ENCODE data around the gene ACP7.
"Not testable (repeated sequence)": the region's sequence is repeated elsewhere in the genome, so short reads cannot be mapped to it uniquely, and the experiment has no call there.

The ACP7 gene

GRCh38 chr19:39113199-39113598 is 29.0 kb downstream of the ACP7 start:
- H3K79me2 ChIP-seq (ENCODE audit: control insufficient read depth, low read length) = no peaks in the 10 kb centered on the region
- no peaks in the 10 kb centered on the region for H3K9me3 ChIP-seq (ENCODE audit: control insufficient read depth, insufficient read depth, low read length)
- no peaks in the 10 kb centered on the region for H3K9me2 ChIP-seq (replicated peaks; ENCODE audit: control insufficient read depth, low read length)
- no peaks in the 10 kb centered on the region for H3K36me3 ChIP-seq (ENCODE audit: control insufficient read depth, low read length)
- H3F3A ChIP-seq (ENCODE audit: control insufficient read depth, insufficient read depth) = no peaks in the 10 kb centered on the region
- H4K20me1 ChIP-seq (ENCODE audit: control insufficient read depth, insufficient read depth, low read depth, low read length) = no peaks in the 10 kb centered on the region
- no peak overlapping the region for H3K27ac ChIP-seq (ENCODE audit: low read depth, low read length)
- H3K27me3 ChIP-seq (ENCODE audit: control insufficient read depth, low read length) = 0 out of 2 replicates have a peak, but pooled peaks cover 4% of the 10 kb centered on the region
- no peaks in the 10 kb centered on the region for H3K4me1 ChIP-seq (ENCODE audit: control insufficient read depth, low read length)
- no peak overlapping the region for H3K4me3 ChIP-seq (ENCODE audit: low read length)
- no peak overlapping the region for H3K4me2 ChIP-seq (ENCODE audit: low read length)
- TF ChIP-seq EZH2phosphoT487 (IDR thresholded peaks at IDR 0.05; ENCODE audit: borderline replicate concordance, low read length) = no peak
- no peak for TF ChIP-seq CTCF (IDR thresholded peaks at IDR 0.05; ENCODE audit: low read depth, low read length, poor library complexity, severe bottlenecking)

DNA sequence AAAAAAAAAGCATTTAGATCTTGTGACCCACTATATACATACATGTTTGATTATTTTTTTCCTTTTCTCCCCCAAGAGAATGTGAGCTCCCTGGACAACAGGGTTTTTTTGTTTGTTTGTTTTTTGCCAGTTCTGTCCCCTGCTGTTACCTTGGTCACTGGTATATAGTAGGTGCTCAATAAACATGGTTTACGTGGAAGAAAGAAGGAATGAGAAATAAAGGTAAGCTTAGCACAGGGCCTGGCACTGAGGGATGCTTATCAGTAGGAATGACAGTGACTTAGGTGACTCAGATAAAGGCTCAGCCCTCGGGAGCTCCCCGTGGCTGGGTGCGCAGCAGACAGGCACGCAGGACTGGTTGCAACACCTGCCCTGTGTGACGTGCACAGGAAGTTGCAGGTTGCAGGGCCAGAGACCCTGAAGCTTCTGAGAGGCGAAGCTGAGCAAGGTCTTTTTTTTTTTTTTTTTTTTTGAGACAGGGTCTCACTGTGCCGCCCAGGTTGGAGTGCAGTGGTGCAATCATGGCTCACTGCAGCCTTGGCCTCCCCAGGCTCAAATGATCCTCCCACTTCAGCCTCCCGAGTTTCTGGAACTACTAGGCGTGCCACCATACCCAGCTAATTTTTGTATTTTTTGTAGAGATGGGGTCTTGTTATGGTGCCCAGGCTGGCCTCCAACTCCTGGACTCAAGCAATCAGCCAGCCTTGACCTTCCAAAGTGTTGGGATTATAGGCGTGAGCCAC is 31.1 kb downstream of the ACP7 start:
- Histone ChIP-seq H3K9me2 (replicated peaks; ENCODE audit: control insufficient read depth, low read length) (no peaks in the 10 kb centered on the region), H3K4me1 (ENCODE audit: control insufficient read depth, low read length) (no peaks in the 10 kb centered on the region), H3K4me2 (ENCODE audit: low read length) (no peak overlapping the region), H3K27ac (ENCODE audit: low read depth, low read length) (no peak overlapping the region), H4K20me1 (ENCODE audit: control insufficient read depth, insufficient read depth, low read depth, low read length) (no peaks in the 10 kb centered on the region), H3K27me3 (ENCODE audit: control insufficient read depth, low read length) (0 out of 2 replicates have a peak, but pooled peaks cover 4% of the 10 kb centered on the region), H3K36me3 (ENCODE audit: control insufficient read depth, low read length) (no peaks in the 10 kb centered on the region), H3K79me2 (ENCODE audit: control insufficient read depth, low read length) (no peaks in the 10 kb centered on the region), H3F3A (ENCODE audit: control insufficient read depth, insufficient read depth) (no peaks in the 10 kb centered on the region), H3K9me3 (ENCODE audit: control insufficient read depth, insufficient read depth, low read length) (no peaks in the 10 kb centered on the region), H3K4me3 (ENCODE audit: low read length) (no peak overlapping the region)
- TF ChIP-seq CTCF (IDR thresholded peaks at IDR 0.05; ENCODE audit: low read depth, low read length, poor library complexity, severe bottlenecking) (no peak), EZH2phosphoT487 (IDR thresholded peaks at IDR 0.05; ENCODE audit: borderline replicate concordance, low read length) (no peak)

- not testable (repeated sequence) for H3K4me2 ChIP-seq (ENCODE audit: low read length); H3K9me3 ChIP-seq (ENCODE audit: control insufficient read depth, insufficient read depth, low read length); H3K4me1 ChIP-seq (ENCODE audit: control insufficient read depth, low read length); H3K79me2 ChIP-seq (ENCODE audit: control insufficient read depth, low read length); H3K27me3 ChIP-seq (ENCODE audit: control insufficient read depth, low read length); H3K36me3 ChIP-seq (ENCODE audit: control insufficient read depth, low read length); H3F3A ChIP-seq (ENCODE audit: control insufficient read depth, insufficient read depth); H3K27ac ChIP-seq (ENCODE audit: low read depth, low read length); H3K9me2 ChIP-seq (replicated peaks; ENCODE audit: control insufficient read depth, low read length); H3K4me3 ChIP-seq (ENCODE audit: low read length); H4K20me1 ChIP-seq (ENCODE audit: control insufficient read depth, insufficient read depth, low read depth, low read length)
These were observed 32.9 kb downstream of the ACP7 start for GRCh38 chr19:39117023-39117422.

DNA sequence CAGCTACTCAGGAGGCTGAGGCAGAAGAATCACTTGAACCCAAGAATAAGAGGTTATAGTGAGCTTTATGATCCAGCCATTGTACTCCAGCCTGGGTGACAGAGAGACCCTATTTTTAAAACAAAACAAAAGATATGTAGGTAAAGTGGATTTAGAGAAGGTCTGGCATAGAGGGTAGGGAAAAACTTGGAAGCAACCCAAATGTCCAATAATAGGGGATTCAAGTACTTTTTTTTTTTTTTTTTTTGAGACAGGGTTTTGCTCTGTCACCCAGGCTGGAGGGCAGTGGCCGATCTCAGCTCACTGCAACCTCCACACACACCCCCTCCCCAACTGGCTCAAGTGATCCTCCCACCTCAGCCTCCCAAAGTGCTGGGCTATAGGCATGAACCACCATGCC is 35.7 kb downstream of the ACP7 start:
- no peak overlapping the region for H3K27ac ChIP-seq (ENCODE audit: low read depth, low read length)
- no peak for TF ChIP-seq CTCF (IDR thresholded peaks at IDR 0.05; ENCODE audit: low read depth, low read length, poor library complexity, severe bottlenecking)
- no peak for TF ChIP-seq EZH2phosphoT487 (IDR thresholded peaks at IDR 0.05; ENCODE audit: borderline replicate concordance, low read length)

More for the DNA sequence above, 35.7 kb downstream of the ACP7 start:
- H3K4me2 ChIP-seq (ENCODE audit: low read length) = no peak overlapping the region
- no peaks in the 10 kb centered on the region for H3K36me3 ChIP-seq (ENCODE audit: control insufficient read depth, low read length)
- H3F3A ChIP-seq (ENCODE audit: control insufficient read depth, insufficient read depth) = no peaks in the 10 kb centered on the region
- peaks cover 4% of the 10 kb centered on the region for H3K27me3 ChIP-seq (ENCODE audit: control insufficient read depth, low read length)
- H3K79me2 ChIP-seq (ENCODE audit: control insufficient read depth, low read length) = no peaks in the 10 kb centered on the region
- no peak overlapping the region for H3K4me3 ChIP-seq (ENCODE audit: low read length)
- H3K4me1 ChIP-seq (ENCODE audit: control insufficient read depth, low read length) = no peaks in the 10 kb centered on the region
- H3K9me2 ChIP-seq (replicated peaks; ENCODE audit: control insufficient read depth, low read length) = no peaks in the 10 kb centered on the region
- H4K20me1 ChIP-seq (ENCODE audit: control insufficient read depth, insufficient read depth, low read depth, low read length) = no peaks in the 10 kb centered on the region
- H3K9me3 ChIP-seq (ENCODE audit: control insufficient read depth, insufficient read depth, low read length) = no peaks in the 10 kb centered on the region
